ENCODE data around the gene LMNA.
"Not testable (repeated sequence)": the region's sequence is repeated elsewhere in the genome, so short reads cannot be mapped to it uniquely, and the experiment has no call there.

LMNA gene

GRCh38 chr1:156172696-156173470 lies 58.4 kb downstream of the LMNA start:
- no peak for DNase-seq

- no peak for DNase-seq
Measured at GRCh38 chr1:156176610-156177210, 62.2 kb downstream of the LMNA start.

- DNase-seq = peak; percentile 51
Measured at GRCh38 chr1:156177919-156178654, 63.6 kb downstream of the LMNA start.

GRCh38 chr1:156180471-156180870 lies 66.0 kb downstream of the LMNA start:
- DNase-seq = no peak

- not testable (repeated sequence) for DNase-seq
Measured at GRCh38 chr1:156181391-156181924, 66.9 kb downstream of the LMNA start.

GRCh38 chr1:156182010-156182779 lies 67.7 kb downstream of the LMNA start:
- not testable (repeated sequence) for DNase-seq

- DNase-seq = peak; percentile 40
Measured at GRCh38 chr1:156186347-156187177, 72.1 kb downstream of the LMNA start.

All from OCI-M1 (cell line).